ENCODE data around the gene ACVR1. TPM values are rescaled to one million over a fixed set of nuclear protein-coding genes. Genes with fewer than 3 reads are reported as not detected.

ACVR1 gene
- total RNA-seq, 5 donors from 2014 or later (not counting 1 experiment from before 2014, with no cell fraction given) = 18.3 to 31.5 (median 25.1) TPM

- ChIA-PET POLR2A (no interaction called here), CTCF (no interaction called here)
- Histone ChIP-seq H3K9me3 (no peaks in the 10 kb centered on the region), H3K27me3 (replicated peaks in 1 of 2; ENCODE audit: control insufficient read depth in 2 of 2, extremely low read depth in 1 of 2, insufficient read depth in 2 of 2, low read length in 1 of 2) (no peaks in the 10 kb centered on the region), H3K4me1 (ENCODE audit: control insufficient read depth in 1 of 2, extremely low read depth in 1 of 2, insufficient read depth in 2 of 2, low read length in 2 of 2) (no peaks in the 10 kb centered on the region), H3K36me3 (ENCODE audit: control insufficient read depth in 2 of 2, extremely low read depth in 1 of 2, insufficient read depth in 1 of 2, low read length in 1 of 2) (no peaks in the 10 kb centered on the region), H3K27ac (ENCODE audit: low read length) (no peak overlapping the region), H3K4me3 (ENCODE audit: control insufficient read depth in 1 of 2, extremely low read depth in 1 of 2, low read length in 1 of 2) (no peak overlapping the region)
- H3K36me3 Mint-ChIP-seq = peaks cover 39% of the 10 kb centered on the region
- no peak overlapping the region for H3K4me3 Mint-ChIP-seq
- peaks cover 17 to 29% (median 20%) of the 10 kb centered on the region in 3 donors for H3K4me1 Mint-ChIP-seq
- ATAC-seq (replicated peaks in 1 of 4) (no peak), DNase-seq (no peak)
- H3K27ac Mint-ChIP-seq = no peak overlapping the region
- H3K27me3 Mint-ChIP-seq = no peaks in the 10 kb centered on the region
- no peaks in the 10 kb centered on the region for H3K9me3 Mint-ChIP-seq
- 93% methylated on average over 2 of the region's 2 CpGs for WGBS (ENCODE audit: insufficient coverage)
Observed at GRCh38 chr2:157856187-157856515, 20.0 kb downstream of the ACVR1 start.

GRCh38 chr2:157853820-157854219, 22.3 kb downstream of the ACVR1 start:
- no peak overlapping the region for H3K4me3 ChIP-seq (ENCODE audit: control insufficient read depth in 1 of 2, extremely low read depth in 1 of 2, low read length in 1 of 2)
- Mint-ChIP-seq H3K9me3 (no peaks in the 10 kb centered on the region), H3K27ac (no peak overlapping the region), H3K4me1 (peaks cover 17 to 34% (median 21%) of the 10 kb centered on the region in 3 donors), H3K27me3 (no peaks in the 10 kb centered on the region), H3K4me3 (no peak overlapping the region), H3K36me3 (peaks cover 41% of the 10 kb centered on the region)
- ChIA-PET POLR2A (interaction anchor here (0.6 kb wide), 3 partner anchors 26 to 663 kb away, joined by 3 to 4 read pairs (median 3); no protein-coding TSS in a partner anchor), CTCF (interaction anchor here in 1 of 2 donors (0.6 to 0.7 kb wide), 2 partner anchors 20 to 339 kb away, joined by 4 to 14 read pairs; no protein-coding TSS in a partner anchor)
- H3K4me1 ChIP-seq (ENCODE audit: control insufficient read depth in 1 of 2, extremely low read depth in 1 of 2, insufficient read depth in 2 of 2, low read length in 2 of 2) = no peaks in the 10 kb centered on the region
- no peaks in the 10 kb centered on the region for H3K36me3 ChIP-seq (ENCODE audit: control insufficient read depth in 2 of 2, extremely low read depth in 1 of 2, insufficient read depth in 1 of 2, low read length in 1 of 2)
- H3K27ac ChIP-seq (ENCODE audit: low read length) = no peak overlapping the region
- ATAC-seq (replicated peaks in 1 of 4) (no peak), DNase-seq (no peak)
- no peaks in the 10 kb centered on the region for H3K9me3 ChIP-seq
- WGBS (ENCODE audit: insufficient coverage) = 100% methylated on average over 3 of the region's 3 CpGs
- H3K27me3 ChIP-seq (replicated peaks in 1 of 2; ENCODE audit: control insufficient read depth in 2 of 2, extremely low read depth in 1 of 2, insufficient read depth in 2 of 2, low read length in 1 of 2) = no peaks in the 10 kb centered on the region

GRCh38 chr2:157853211-157853610, 22.9 kb downstream of the ACVR1 start:
- 100% methylated on average over 1 of the region's 2 CpGs for WGBS (ENCODE audit: insufficient coverage)
- ChIA-PET POLR2A (interaction anchor here in 1 of 2 donors (0.6 kb wide), 1 partner anchor 25 kb away, joined by 4 read pairs; no protein-coding TSS in a partner anchor), CTCF (no interaction called here)
- no peaks in the 10 kb centered on the region for H3K36me3 ChIP-seq (ENCODE audit: control insufficient read depth in 2 of 2, extremely low read depth in 1 of 2, insufficient read depth in 1 of 2, low read length in 1 of 2)
- Mint-ChIP-seq H3K36me3 (peaks cover 45% of the 10 kb centered on the region), H3K27ac (no peak overlapping the region), H3K4me3 (no peak overlapping the region), H3K27me3 (no peaks in the 10 kb centered on the region), H3K4me1 (peaks cover 17 to 33% (median 21%) of the 10 kb centered on the region in 3 donors), H3K9me3 (no peaks in the 10 kb centered on the region)
- H3K9me3 ChIP-seq = no peaks in the 10 kb centered on the region
- H3K4me1 ChIP-seq (ENCODE audit: control insufficient read depth in 1 of 2, extremely low read depth in 1 of 2, insufficient read depth in 2 of 2, low read length in 2 of 2) = no peaks in the 10 kb centered on the region
- H3K27me3 ChIP-seq (replicated peaks in 1 of 2; ENCODE audit: control insufficient read depth in 2 of 2, extremely low read depth in 1 of 2, insufficient read depth in 2 of 2, low read length in 1 of 2) = no peaks in the 10 kb centered on the region
- DNase-seq (no peak), ATAC-seq (replicated peaks in 1 of 4) (no peak)
- no peak overlapping the region for H3K27ac ChIP-seq (ENCODE audit: low read length)
- H3K4me3 ChIP-seq (ENCODE audit: control insufficient read depth in 1 of 2, extremely low read depth in 1 of 2, low read length in 1 of 2) = no peak overlapping the region

- ChIA-PET POLR2A (no interaction called here), CTCF (interaction anchor here in 1 of 2 donors (0.7 kb wide), 1 partner anchor 120 kb away, joined by 4 read pairs; no protein-coding TSS in a partner anchor)
- Histone ChIP-seq H3K27ac (ENCODE audit: low read length) (no peak overlapping the region), H3K4me1 (ENCODE audit: control insufficient read depth in 1 of 2, extremely low read depth in 1 of 2, insufficient read depth in 2 of 2, low read length in 2 of 2) (no peaks in the 10 kb centered on the region), H3K27me3 (replicated peaks in 1 of 2; ENCODE audit: control insufficient read depth in 2 of 2, extremely low read depth in 1 of 2, insufficient read depth in 2 of 2, low read length in 1 of 2) (no peaks in the 10 kb centered on the region), H3K36me3 (ENCODE audit: control insufficient read depth in 2 of 2, extremely low read depth in 1 of 2, insufficient read depth in 1 of 2, low read length in 1 of 2) (no peaks in the 10 kb centered on the region), H3K9me3 (no peaks in the 10 kb centered on the region), H3K4me3 (ENCODE audit: control insufficient read depth in 1 of 2, extremely low read depth in 1 of 2, low read length in 1 of 2) (no peak overlapping the region)
- H3K9me3 Mint-ChIP-seq = peaks cover 0 to 5% (median 0%) of the 10 kb centered on the region in 3 donors
- no peak for ATAC-seq (replicated peaks in 1 of 4)
- H3K27ac Mint-ChIP-seq = no peak overlapping the region
- H3K4me1 Mint-ChIP-seq = peaks cover 17 to 44% (median 36%) of the 10 kb centered on the region in 3 donors
- WGBS (ENCODE audit: insufficient coverage) = 75% methylated on average over 1 of the region's 2 CpGs
- peaks cover 47% of the 10 kb centered on the region for H3K36me3 Mint-ChIP-seq
- no peak for DNase-seq
- no peaks in the 10 kb centered on the region for H3K27me3 Mint-ChIP-seq
- no peak overlapping the region for H3K4me3 Mint-ChIP-seq
Observed at GRCh38 chr2:157849591-157849990, 26.5 kb downstream of the ACVR1 start.

GRCh38 chr2:157848213-157848612, 27.9 kb downstream of the ACVR1 start:
- DNase-seq (no peak), ATAC-seq (replicated peaks in 1 of 4) (no peak)
- Mint-ChIP-seq H3K4me1 (peaks cover 17 to 35% (median 33%) of the 10 kb centered on the region in 3 donors), H3K9me3 (peaks cover 0 to 5% (median 0%) of the 10 kb centered on the region in 3 donors), H3K36me3 (peaks cover 49% of the 10 kb centered on the region), H3K27ac (no peak overlapping the region), H3K27me3 (no peaks in the 10 kb centered on the region), H3K4me3 (no peak overlapping the region)
- ChIA-PET POLR2A (no interaction called here), CTCF (no interaction called here)
- H3K27me3 ChIP-seq (replicated peaks in 1 of 2; ENCODE audit: control insufficient read depth in 2 of 2, extremely low read depth in 1 of 2, insufficient read depth in 2 of 2, low read length in 1 of 2) = no peaks in the 10 kb centered on the region
- no peak overlapping the region for H3K27ac ChIP-seq (ENCODE audit: low read length)
- no peak overlapping the region for H3K4me3 ChIP-seq (ENCODE audit: control insufficient read depth in 1 of 2, extremely low read depth in 1 of 2, low read length in 1 of 2)
- no peaks in the 10 kb centered on the region for H3K36me3 ChIP-seq (ENCODE audit: control insufficient read depth in 2 of 2, extremely low read depth in 1 of 2, insufficient read depth in 1 of 2, low read length in 1 of 2)
- H3K4me1 ChIP-seq (ENCODE audit: control insufficient read depth in 1 of 2, extremely low read depth in 1 of 2, insufficient read depth in 2 of 2, low read length in 2 of 2) = no peaks in the 10 kb centered on the region
- WGBS (ENCODE audit: insufficient coverage) = 94% methylated on average over 3 of the region's 4 CpGs
- no peaks in the 10 kb centered on the region for H3K9me3 ChIP-seq

- CTCF ChIA-PET = no interaction called here
- Mint-ChIP-seq H3K4me3 (no peak overlapping the region), H3K27ac (no peak overlapping the region), H3K27me3 (no peaks in the 10 kb centered on the region), H3K9me3 (peaks cover 0 to 5% (median 0%) of the 10 kb centered on the region in 3 donors), H3K4me1 (peaks cover 25 to 35% (median 32%) of the 10 kb centered on the region in 3 donors), H3K36me3 (peaks cover 49% of the 10 kb centered on the region)
- POLR2A ChIA-PET = no interaction called here
- 100% methylated on average over 1 of the region's 2 CpGs for WGBS (ENCODE audit: insufficient coverage)
- H3K9me3 ChIP-seq = no peaks in the 10 kb centered on the region
- ATAC-seq (replicated peaks in 1 of 4) (no peak), DNase-seq (no peak)
- no peaks in the 10 kb centered on the region for H3K36me3 ChIP-seq (ENCODE audit: control insufficient read depth in 2 of 2, extremely low read depth in 1 of 2, insufficient read depth in 1 of 2, low read length in 1 of 2)
- no peak overlapping the region for H3K4me3 ChIP-seq (ENCODE audit: control insufficient read depth in 1 of 2, extremely low read depth in 1 of 2, low read length in 1 of 2)
- no peak overlapping the region for H3K27ac ChIP-seq (ENCODE audit: low read length)
- H3K27me3 ChIP-seq (replicated peaks in 1 of 2; ENCODE audit: control insufficient read depth in 2 of 2, extremely low read depth in 1 of 2, insufficient read depth in 2 of 2, low read length in 1 of 2) = no peaks in the 10 kb centered on the region
- no peaks in the 10 kb centered on the region for H3K4me1 ChIP-seq (ENCODE audit: control insufficient read depth in 1 of 2, extremely low read depth in 1 of 2, insufficient read depth in 2 of 2, low read length in 2 of 2)
Observed at GRCh38 chr2:157845081-157845480, 31.0 kb downstream of the ACVR1 start.
